H1 (cell line): ENCODE data around the gene KATNBL1. TPM values are rescaled to one million over a fixed set of nuclear protein-coding genes. Genes with fewer than 3 reads are reported as not detected.
"Not testable (repeated sequence)": the region's sequence is repeated elsewhere in the genome, so short reads cannot be mapped to it uniquely, and the experiment has no call there.

Experiments
- CTCF ChIA-PET: fragments of 300-600 bp; sonication (Branson Sonifier 250); formaldehyde crosslinking; loops from one replicate; lab custom pipeline; 2021; ENCODE audit not compliant: partially characterized antibody; lab: Charles Lee
- POLR2A ChIA-PET: fragments of 300-600 bp; sonication (Branson Sonifier 250); formaldehyde crosslinking; loops from one replicate; lab custom pipeline; 2021; ENCODE audit warnings: inconsistent platforms; ENCODE audit not compliant: partially characterized antibody; lab: Charles Lee
- DNase-seq, 2 experiments: peaks; one replicate each; pipeline versions ENCODE4 v3.0.0 to v3.0.0-alpha.2; 2010 to 2022; ENCODE audit warnings: low spot score in 2 of 2, low read depth in 1 of 2, mixed read lengths in 1 of 2
- FAIRE-seq: peaks from 2 replicates; lab custom pipeline; 2011; peaks lifted over from hg19 to GRCh38; lab: Jason Lieb, UNC
- H2AFZ ChIP-seq: 2 replicates; pipeline ENCODE4 v1.8.1; 2012; ENCODE audit warnings: low read length, inconsistent platforms
- H2AK5ac ChIP-seq: 2 replicates; pipeline ENCODE4 v1.6.1; 2013; ENCODE audit warnings: low read depth, low read length
- H2BK120ac ChIP-seq: replicated peaks from 2 replicates; pipeline ENCODE3; 2013; ENCODE audit warnings: low read depth, low read length, inconsistent platforms
- H2BK12ac ChIP-seq: 2 replicates; pipeline ENCODE4 v1.6.1; 2013; ENCODE audit warnings: low read depth, low read length
- H2BK15ac ChIP-seq: 2 replicates; pipeline ENCODE4 v1.6.1; 2013; ENCODE audit warnings: low read length
- H2BK20ac ChIP-seq: 2 replicates; pipeline ENCODE4 v1.6.1; 2013; ENCODE audit warnings: low read length
- H2BK5ac ChIP-seq: 2 replicates; pipeline ENCODE4 v1.6.1; 2013; ENCODE audit warnings: low read depth, low read length
- H3K14ac ChIP-seq: 2 replicates; pipeline ENCODE4 v1.6.1; 2013; ENCODE audit warnings: inconsistent platforms; ENCODE audit not compliant: insufficient read length
- H3K18ac ChIP-seq: 2 replicates; pipeline ENCODE4 v1.6.1; 2013; ENCODE audit warnings: low read length; ENCODE audit errors: extremely low read depth
- H3K23ac ChIP-seq: 2 replicates; pipeline ENCODE4 v1.6.1; 2013; ENCODE audit warnings: inconsistent platforms; ENCODE audit not compliant: insufficient read length
- H3K23me2 ChIP-seq: 2 replicates; pipeline ENCODE4 v1.6.1; 2013; ENCODE audit warnings: low read depth, low read length
- H3K27ac ChIP-seq: 2 replicates; pipeline ENCODE4 v1.6.1; 2011; ENCODE audit warnings: low read depth, low read length, inconsistent platforms
- H3K27me3 ChIP-seq, 4 experiments: replicated peaks in 1 of 4; 1 replicate in 1 of 4; 2 replicates in 3 of 4; pipeline versions ENCODE4 v1.6.1 to v1.8.1; 2011 to 2013; ENCODE audit warnings: low read length in 3 of 4, mild to moderate bottlenecking in 3 of 4, inconsistent platforms in 2 of 4, mixed read lengths in 2 of 4, moderate library complexity in 1 of 4; ENCODE audit not compliant: control insufficient read depth in 3 of 4, insufficient read depth in 3 of 4; ENCODE audit errors: extremely low read depth in 1 of 4
- H3K36me3 ChIP-seq, 4 experiments: 2 replicates each; pipeline versions ENCODE4 v1.6.1 to v1.8.1; 2011 to 2013; ENCODE audit warnings: mild to moderate bottlenecking in 4 of 4, low read length in 3 of 4, moderate library complexity in 2 of 4, control low read depth in 1 of 4, inconsistent platforms in 1 of 4; ENCODE audit not compliant: insufficient read depth in 4 of 4, control insufficient read depth in 2 of 4
- H3K4ac ChIP-seq: replicated peaks from 2 replicates; pipeline ENCODE3; 2013; ENCODE audit warnings: low read length, low read depth, mixed read lengths, inconsistent platforms; ENCODE audit not compliant: insufficient read length
- H3K4me1 ChIP-seq, 4 experiments: replicated peaks in 1 of 4; 1 replicate in 1 of 4; 2 replicates in 3 of 4; pipeline versions ENCODE4 v1.6.1 to v1.8.1; 2011 to 2013; ENCODE audit warnings: low read length in 3 of 4, inconsistent platforms in 2 of 4, mixed read lengths in 1 of 4; ENCODE audit not compliant: insufficient read depth in 4 of 4, control insufficient read depth in 3 of 4
- H3K4me2 ChIP-seq, 2 experiments: 2 replicates each; pipeline versions ENCODE4 v1.6.1 to v1.8.1; 2011 to 2013; ENCODE audit warnings: low read depth in 2 of 2, low read length in 2 of 2, control low read depth in 1 of 2, inconsistent platforms in 1 of 2, mild to moderate bottlenecking in 1 of 2; ENCODE audit not compliant: insufficient read depth in 1 of 2
- H3K4me3 ChIP-seq, 4 experiments: fragments of 200-600, 300-600 bp in 1 of 4; sonication (generic), shearing (Covaris generic), sonication (Bioruptor Twin) in 1 of 4; 2 replicates each; pipeline versions ENCODE4 v1.5.1 to v1.8.1; 2011 to 2016; ENCODE audit warnings: low read length in 4 of 4, low read depth in 3 of 4, control low read depth in 2 of 4, inconsistent platforms in 2 of 4, mild to moderate bottlenecking in 2 of 4, mixed read lengths in 1 of 4, moderate library complexity in 1 of 4; ENCODE audit not compliant: insufficient read depth in 2 of 4; ENCODE audit errors: extremely low read depth in 1 of 4
- H3K56ac ChIP-seq: replicated peaks from 2 replicates; pipeline ENCODE3; 2013; ENCODE audit warnings: low read depth, mild to moderate bottlenecking, mixed read lengths, low read length, inconsistent platforms; ENCODE audit not compliant: insufficient read length
- H3K79me1 ChIP-seq: 2 replicates; pipeline ENCODE4 v1.6.1; 2013; ENCODE audit warnings: low read depth, low read length, control low read depth
- H3K79me2 ChIP-seq, 2 experiments: 2 replicates each; pipeline versions ENCODE4 v1.6.1 to v1.8.1; 2012 to 2013; ENCODE audit warnings: low read length in 2 of 2, mild to moderate bottlenecking in 2 of 2, inconsistent platforms in 1 of 2; ENCODE audit not compliant: insufficient read depth in 2 of 2, control insufficient read depth in 1 of 2
- H3K9ac ChIP-seq, 4 experiments: replicated peaks in 1 of 4; 1 replicate in 1 of 4; 2 replicates in 3 of 4; pipeline versions ENCODE4 v1.6.1 to v1.8.1; 2011 to 2013; ENCODE audit warnings: low read depth in 3 of 4, low read length in 3 of 4, control low read depth in 2 of 4, mild to moderate bottlenecking in 2 of 4, moderate library complexity in 2 of 4, inconsistent platforms in 1 of 4; ENCODE audit errors: extremely low read depth in 1 of 4
- H3K9me3 ChIP-seq, 2 experiments: 2 replicates each; pipeline versions ENCODE4 v1.6.1 to v1.8.1; 2012 to 2013; ENCODE audit warnings: mild to moderate bottlenecking in 2 of 2, moderate library complexity in 2 of 2, control low read depth in 1 of 2, inconsistent platforms in 1 of 2, low read depth in 1 of 2, low read length in 1 of 2, mixed read lengths in 1 of 2; ENCODE audit not compliant: insufficient read depth in 2 of 2
- H4K20me1 ChIP-seq, 2 experiments: replicated peaks in 1 of 2; 2 replicates each; pipeline versions ENCODE3 to v1.8.1; 2011 to 2013; ENCODE audit warnings: inconsistent platforms in 2 of 2, low read length in 2 of 2, mild to moderate bottlenecking in 1 of 2; ENCODE audit not compliant: insufficient read depth in 2 of 2, control insufficient read depth in 1 of 2
- H4K5ac ChIP-seq: 2 replicates; pipeline ENCODE4 v1.6.1; 2013; ENCODE audit warnings: low read length, low read depth, mixed read lengths, inconsistent platforms; ENCODE audit not compliant: insufficient read length
- H4K8ac ChIP-seq: 2 replicates; pipeline ENCODE4 v1.8.0; 2013; ENCODE audit warnings: mild to moderate bottlenecking, moderate library complexity, low read length, inconsistent platforms; ENCODE audit not compliant: insufficient read depth; ENCODE audit errors: extremely low read depth
- H4K91ac ChIP-seq: replicated peaks from 2 replicates; pipeline ENCODE3; 2013; ENCODE audit warnings: low read length, mixed read lengths, inconsistent platforms; ENCODE audit not compliant: insufficient read length
- CTCF ChIP-seq, 3 experiments: IDR thresholded peaks; 1 replicate in 2 of 3; 2 replicates in 1 of 3; pipeline versions ENCODE4 v1.5.1 to v1.6.1; 2011; ENCODE audit warnings: low read length in 3 of 3, mild to moderate bottlenecking in 3 of 3, inconsistent platforms in 2 of 3, low read depth in 1 of 3, moderate library complexity in 1 of 3; ENCODE audit not compliant: insufficient read depth in 1 of 3; ENCODE audit errors: control extremely low read depth in 1 of 3
- WGBS, 2 experiments: shearing (Covaris generic) in 1 of 2; methylation state at CpG; one replicate each; pipeline versions ENCODE4 v1.1.6 to v1.1.7; 2013 to 2015; ENCODE audit warnings: low lambda C conversion rate in 2 of 2, mixed read lengths in 2 of 2, inconsistent platforms in 1 of 2, low coverage in 1 of 2, missing lambda C conversion rate in 1 of 2; ENCODE audit not compliant: insufficient replicate concordance in 2 of 2, insufficient coverage in 1 of 2, insufficient read length in 1 of 2; ENCODE audit errors: extremely low coverage in 1 of 2, missing lambda C conversion rate in 1 of 2; 5-methylcytosine and 5-hydroxymethylcytosine counted together
- polyA plus RNA-seq, 7 experiments: library from polyadenylated mRNA; depleted of rRNA in 3 of 7; stranded (reverse) in 5 of 7; unstranded in 2 of 7; fragments of >200 nt in 5 of 7; fragments of 200-250 nt in 2 of 7; gene quantifications; 1 replicate in 5 of 7; 2 replicates in 1 of 7; 4 replicates in 1 of 7; pipeline versions ENCODE4 v1.2.1 to v1.2.3, GENCODE V29; 2011 to 2013; ENCODE audit warnings: missing spikeins in 2 of 7, mixed read lengths in 2 of 7
- total RNA-seq: library from RNA; stranded (reverse); fragmentation: NEBNext Ultra II Directional; extraction: Animal tissue kit (Norgen Biotek cat#: 25700); gene quantifications from 2 replicates; pipeline ENCODE4 v1.2.1, GENCODE V29; 2021

The KATNBL1 gene
- total and polyA plus RNA-seq, 2 of the 8 experiments (the other 6 are each of a cell fraction or from before 2014, with no cell fraction given): 14.2 to 51.4 TPM

GRCh38 chr15:34193272-34193671 lies 16.6 kb downstream of the KATNBL1 start:
- not testable (repeated sequence) for H3K23ac ChIP-seq, H2BK5ac ChIP-seq, H2BK15ac ChIP-seq, H3K18ac ChIP-seq, H3K4ac ChIP-seq, H4K8ac ChIP-seq, H4K91ac ChIP-seq, H3K27me3 ChIP-seq, H3K4me3 ChIP-seq, H3K4me2 ChIP-seq, H2BK20ac ChIP-seq, H3K14ac ChIP-seq, DNase-seq, H3K23me2 ChIP-seq, H3K27ac ChIP-seq, H4K20me1 ChIP-seq, H2AK5ac ChIP-seq, H3K79me1 ChIP-seq, H3K9me3 ChIP-seq, H3K9ac ChIP-seq, H2AFZ ChIP-seq, H3K36me3 ChIP-seq, H3K56ac ChIP-seq, H2BK120ac ChIP-seq, H2BK12ac ChIP-seq, FAIRE-seq, H4K5ac ChIP-seq, H3K4me1 ChIP-seq
- peaks cover 0 to 77% of the 10 kb centered on the region in 2 experiments; a peak in 2 of 4 replicates for H3K79me2 ChIP-seq
- ChIA-PET CTCF (interaction anchor here (0.6 to 1.8 kb wide), 12 partner anchors 9 to 159 kb away, joined by 3 to 7 read pairs (median 4); no protein-coding TSS in a partner anchor), POLR2A (interaction anchor here (0.6 to 1.3 kb wide), 4 partner anchors 10 to 67 kb away, joined by 3 to 4 read pairs (median 4); no protein-coding TSS in a partner anchor)
- WGBS, 2 experiments: 79% methylated on average over 7 of the region's 7 CpGs; no CpG with 5 or more reads in 1 of the 2 experiments
- peak; percentile 15 to 34 (median 32); a peak in 3 of 4 replicates for TF ChIP-seq CTCF (IDR thresholded peaks at IDR 0.05; ENCODE audit: control extremely low read depth in 1 of 3, insufficient read depth in 1 of 3, low read depth in 1 of 3, low read length in 3 of 3)
